ENCODE data around the gene F10.

The F10 gene

GRCh38 chr13:113089693-113090414 is 32.7 kb upstream of the F10 start:
- Mint-ChIP-seq H3K27ac (no peak overlapping the region), H3K4me3 (peak overlapping the region; percentile 28), H3K9me3 (no peaks in the 10 kb centered on the region), H3K36me3 (ENCODE audit: low read depth) (peaks cover 5% of the 10 kb centered on the region), H3K27me3 (ENCODE audit: low read depth, poor library complexity) (peaks cover 14% of the 10 kb centered on the region), H3K4me1 (peaks cover 35% of the 10 kb centered on the region)
- DNase-seq, result peak; percentile 44
- TF ChIP-seq CTCF (IDR thresholded peaks at IDR 0.05), result no peak

- no peak for DNase-seq
- H3K4me3 Mint-ChIP-seq, result no peak overlapping the region
- H3K4me1 Mint-ChIP-seq, result peaks cover 35% of the 10 kb centered on the region
- no peak for TF ChIP-seq CTCF (IDR thresholded peaks at IDR 0.05)
- no peaks in the 10 kb centered on the region for H3K9me3 Mint-ChIP-seq
- H3K36me3 Mint-ChIP-seq (ENCODE audit: low read depth), result peaks cover 5% of the 10 kb centered on the region
- H3K27ac Mint-ChIP-seq, result no peak overlapping the region
- peaks cover 14% of the 10 kb centered on the region for H3K27me3 Mint-ChIP-seq (ENCODE audit: low read depth, poor library complexity)
These were observed 32.2 kb upstream of the F10 start for GRCh38 chr13:113090415-113090770.

GRCh38 chr13:113090806-113091205 is 31.8 kb upstream of the F10 start:
- DNase-seq, result no peak
- Mint-ChIP-seq H3K9me3 (no peaks in the 10 kb centered on the region), H3K36me3 (ENCODE audit: low read depth) (peaks cover 5% of the 10 kb centered on the region), H3K4me3 (peak overlapping the region; percentile 54), H3K27me3 (ENCODE audit: low read depth, poor library complexity) (peaks cover 14% of the 10 kb centered on the region), H3K4me1 (peaks cover 35% of the 10 kb centered on the region), H3K27ac (peak overlapping the region; percentile 83)
- no peak for TF ChIP-seq CTCF (IDR thresholded peaks at IDR 0.05)

- TF ChIP-seq CTCF (IDR thresholded peaks at IDR 0.05), result no peak
- Mint-ChIP-seq H3K4me3 (peak overlapping the region; percentile 54), H3K4me1 (peaks cover 35% of the 10 kb centered on the region), H3K36me3 (ENCODE audit: low read depth) (peaks cover 5% of the 10 kb centered on the region), H3K27me3 (ENCODE audit: low read depth, poor library complexity) (peaks cover 14% of the 10 kb centered on the region), H3K9me3 (no peaks in the 10 kb centered on the region), H3K27ac (peak overlapping the region; percentile 83)
- DNase-seq, result no peak
These were observed 31.3 kb upstream of the F10 start for GRCh38 chr13:113091211-113091771.

- Mint-ChIP-seq H3K4me1 (peaks cover 31% of the 10 kb centered on the region), H3K36me3 (ENCODE audit: low read depth) (peaks cover 5% of the 10 kb centered on the region), H3K27me3 (ENCODE audit: low read depth, poor library complexity) (peaks cover 14% of the 10 kb centered on the region), H3K4me3 (no peak overlapping the region), H3K27ac (no peak overlapping the region), H3K9me3 (no peaks in the 10 kb centered on the region)
- no peak for DNase-seq
- no peak for TF ChIP-seq CTCF (IDR thresholded peaks at IDR 0.05)
These were observed 30.5 kb upstream of the F10 start for GRCh38 chr13:113091891-113092775.

All from nephron progenitor cell (in vitro differentiated cells).